WTC11 (cell line): Measurements from ENCODE around the gene KAZN.

ENCODE experiments used
- CREB1 ChIP-seq: sonication (generic); formaldehyde crosslinking; IDR thresholded peaks from 2 replicates; pipeline ENCODE4 v1.8.0; 2023; ENCODE audit warnings: mild to moderate bottlenecking, missing genetic modification reagents
- CTCF ChIP-seq: fragments of 200-600 bp; IDR thresholded peaks from 2 replicates; pipeline ENCODE4 v1.8.0; 2022; ENCODE audit warnings: antibody characterized with exemption
- E2F5 ChIP-seq: sonication (generic); formaldehyde crosslinking; IDR thresholded peaks from 2 replicates; pipeline ENCODE4 v1.8.1; 2022; ENCODE audit warnings: mild to moderate bottlenecking, moderate library complexity, missing genetic modification reagents
- ERG ChIP-seq: fragments of 250-450 bp; sonication (Bioruptor Pico); IDR thresholded peaks from 2 replicates; pipeline ENCODE4 v1.8.0; 2021; ENCODE audit warnings: mild to moderate bottlenecking
- ETV6 ChIP-seq: sonication (generic); formaldehyde crosslinking; IDR thresholded peaks from 2 replicates; pipeline ENCODE4 v1.8.1; 2022; ENCODE audit warnings: mild to moderate bottlenecking, missing genetic modification reagents
- JUN ChIP-seq: sonication (generic); formaldehyde crosslinking; IDR thresholded peaks from 2 replicates; pipeline ENCODE4 v1.8.0; 2023; ENCODE audit warnings: mild to moderate bottlenecking, missing genetic modification reagents
- MLX ChIP-seq: sonication (generic); formaldehyde crosslinking; IDR thresholded peaks from 2 replicates; pipeline ENCODE4 v1.8.1; 2023; ENCODE audit warnings: mild to moderate bottlenecking, missing genetic modification reagents, moderate library complexity
- PRDM15 ChIP-seq: sonication (generic); formaldehyde crosslinking; IDR thresholded peaks from 2 replicates; pipeline ENCODE4 v1.8.0; 2022; ENCODE audit warnings: missing genetic modification reagents
- SP1 ChIP-seq: sonication (generic); formaldehyde crosslinking; conservative IDR thresholded peaks from 2 replicates; pipeline ENCODE4 v1.8.1; 2022; ENCODE audit warnings: missing genetic modification reagents
- ZNF396 ChIP-seq: fragments of 250-450 bp; sonication (Bioruptor Pico); IDR thresholded peaks from 2 replicates; pipeline ENCODE4 v1.8.0; 2021; ENCODE audit warnings: mild to moderate bottlenecking, moderate library complexity, borderline replicate concordance
- ZNF532 ChIP-seq: fragments of 250-450 bp; sonication (Bioruptor Pico); IDR thresholded peaks from 2 replicates; pipeline ENCODE4 v1.9.0; 2021; ENCODE audit warnings: mild to moderate bottlenecking, borderline replicate concordance

- TF ChIP-seq CTCF, result no peak
- no peak for TF ChIP-seq SP1 (CRISPR knock-in tag)
- no peak for TF ChIP-seq PRDM15 (CRISPR knock-in tag)
- no peak for TF ChIP-seq ERG (CRISPR knock-in tag)
- TF ChIP-seq ZNF396, result no peak
- TF ChIP-seq CREB1 (CRISPR knock-in tag), result no peak
- TF ChIP-seq JUN (CRISPR knock-in tag), result no peak
- no peak for TF ChIP-seq ZNF532
- TF ChIP-seq E2F5 (CRISPR knock-in tag), result no peak
- no peak for TF ChIP-seq MLX (CRISPR knock-in tag)
- no peak for TF ChIP-seq ETV6 (CRISPR knock-in tag)
These were observed 114.6 kb downstream of the KAZN start for GRCh38 chr1:14713077-14713476.
